ENCODE measurements around the gene STAG2. TPM values are rescaled to one million over a fixed set of nuclear protein-coding genes. Genes with fewer than 3 reads are reported as not detected.

STAG2 gene
- total and polyA plus RNA-seq, 8 donors, result 11.1 to 175 (median 26.1) TPM

DNA sequence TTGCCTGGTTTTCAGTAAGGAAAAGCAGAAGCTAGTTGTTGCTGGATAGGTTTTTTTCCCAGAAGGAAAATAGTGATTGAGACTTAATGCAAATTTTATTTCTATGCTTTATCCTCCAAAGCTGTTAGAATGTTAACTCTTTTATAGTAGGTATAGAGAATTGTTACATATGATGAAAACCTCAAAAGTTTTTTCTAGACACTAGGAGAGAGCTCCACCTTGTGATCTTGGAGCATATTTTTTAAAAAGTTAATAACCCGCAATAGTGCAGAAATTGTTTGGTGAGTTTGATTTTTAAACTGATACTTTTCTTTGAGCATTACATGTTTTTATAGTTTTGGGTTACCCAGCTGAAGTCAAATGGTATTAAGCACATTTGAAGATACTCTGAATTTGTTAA, 56.5 kb downstream of the STAG2 start:
- TF ChIP-seq EP300 (IDR thresholded peaks at IDR 0.05), result no peak
- TF ChIP-seq POLR2A (IDR thresholded peaks at IDR 0.05), result no peak
- TF ChIP-seq, protein P1, sequence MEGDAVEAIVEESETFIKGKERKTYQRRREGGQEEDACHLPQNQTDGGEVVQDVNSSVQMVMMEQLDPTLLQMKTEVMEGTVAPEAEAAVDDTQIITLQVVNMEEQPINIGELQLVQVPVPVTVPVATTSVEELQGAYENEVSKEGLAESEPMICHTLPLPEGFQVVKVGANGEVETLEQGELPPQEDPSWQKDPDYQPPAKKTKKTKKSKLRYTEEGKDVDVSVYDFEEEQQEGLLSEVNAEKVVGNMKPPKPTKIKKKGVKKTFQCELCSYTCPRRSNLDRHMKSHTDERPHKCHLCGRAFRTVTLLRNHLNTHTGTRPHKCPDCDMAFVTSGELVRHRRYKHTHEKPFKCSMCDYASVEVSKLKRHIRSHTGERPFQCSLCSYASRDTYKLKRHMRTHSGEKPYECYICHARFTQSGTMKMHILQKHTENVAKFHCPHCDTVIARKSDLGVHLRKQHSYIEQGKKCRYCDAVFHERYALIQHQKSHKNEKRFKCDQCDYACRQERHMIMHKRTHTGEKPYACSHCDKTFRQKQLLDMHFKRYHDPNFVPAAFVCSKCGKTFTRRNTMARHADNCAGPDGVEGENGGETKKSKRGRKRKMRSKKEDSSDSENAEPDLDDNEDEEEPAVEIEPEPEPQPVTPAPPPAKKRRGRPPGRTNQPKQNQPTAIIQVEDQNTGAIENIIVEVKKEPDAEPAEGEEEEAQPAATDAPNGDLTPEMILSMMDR (IDR thresholded peaks at IDR 0.05), result no peak
- TF ChIP-seq POLR2AphosphoS5 (IDR thresholded peaks at IDR 0.05), result no peak
- Histone ChIP-seq H3K9me3 (no peaks in the 10 kb centered on the region), H3K36me3 (no peaks in the 10 kb centered on the region), H3K4me1 (peaks cover 0 to 12% (median 2%) of the 10 kb centered on the region in 4 donors), H3K27ac (no peak overlapping the region), H3K27me3 (no peaks in the 10 kb centered on the region), H3K4me3 (no peak overlapping the region)
- intact Hi-C loops (cut with DNase I; ENCODE audit: low total_unique reads), result no loop called here
- peak in 1 of 2 donors; percentile 4 for DNase-seq
- 15 to 76% (median 53%) methylated on average over 1 of the region's 1 CpG for WGBS, 5 donors

DNA sequence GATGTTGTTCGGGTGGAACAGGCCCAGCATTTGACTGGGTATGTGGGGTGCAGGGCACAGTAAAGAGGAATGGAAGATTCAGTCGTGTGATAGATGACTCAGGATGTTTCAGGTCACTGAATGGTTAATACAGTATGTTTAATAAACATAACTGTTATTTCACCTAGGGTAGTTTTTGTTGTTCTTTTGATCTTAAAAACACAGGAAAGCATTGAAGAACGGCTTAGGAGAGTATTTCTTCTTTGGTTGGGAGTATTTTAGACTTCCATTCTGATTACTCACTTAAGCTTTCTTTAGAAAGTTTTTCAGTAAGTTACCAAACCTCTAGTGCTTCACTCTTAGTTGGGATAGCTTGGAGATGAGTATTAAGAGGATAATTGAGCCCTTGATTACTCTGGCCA, 62.3 kb downstream of the STAG2 start:
- intact Hi-C loops (cut with DNase I; ENCODE audit: low total_unique reads), result no loop called here
- Histone ChIP-seq H3K27me3 (no peaks in the 10 kb centered on the region), H3K4me1 (peaks cover 0 to 12% (median 2%) of the 10 kb centered on the region in 4 donors), H3K27ac (no peak overlapping the region), H3K9me3 (no peaks in the 10 kb centered on the region), H3K4me3 (no peak overlapping the region), H3K36me3 (peaks cover 0 to 9% (median 7%) of the 10 kb centered on the region in 4 donors)
- 40 to 65% (median 56%) methylated on average over 3 of the region's 3 CpGs for WGBS, 5 donors
- TF ChIP-seq POLR2AphosphoS5 (IDR thresholded peaks at IDR 0.05) (no peak), EP300 (IDR thresholded peaks at IDR 0.05) (no peak), POLR2A (IDR thresholded peaks at IDR 0.05) (no peak)
- TF ChIP-seq, protein P1 (IDR thresholded peaks at IDR 0.05), result no peak
- DNase-seq, result no peak

DNA sequence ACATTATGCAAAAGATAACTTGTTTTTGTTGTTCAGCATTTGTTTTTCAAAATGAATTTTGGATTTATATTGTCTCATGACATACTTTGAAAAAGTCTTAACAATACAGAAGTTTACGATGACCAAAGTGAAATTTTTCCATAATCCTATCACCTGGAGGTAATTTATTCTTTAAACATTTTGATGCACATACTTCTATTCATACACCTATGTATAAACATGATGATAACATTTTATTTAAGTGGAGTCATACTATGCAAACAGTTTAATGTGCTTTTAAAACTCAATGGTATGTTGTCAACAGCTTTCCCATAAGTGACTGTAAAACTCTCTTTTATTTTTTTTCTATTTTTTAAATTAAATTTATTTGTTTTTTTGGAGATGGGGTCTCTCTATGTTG, 65.0 kb downstream of the STAG2 start:
- Histone ChIP-seq H3K27me3 (no peaks in the 10 kb centered on the region), H3K36me3 (peaks cover 0 to 19% (median 7%) of the 10 kb centered on the region in 4 donors), H3K4me1 (peaks cover 0 to 3% (median under 1%) of the 10 kb centered on the region in 4 donors), H3K9me3 (no peaks in the 10 kb centered on the region), H3K27ac (no peak overlapping the region), H3K4me3 (no peak overlapping the region)
- no peak for DNase-seq
- TF ChIP-seq POLR2A (IDR thresholded peaks at IDR 0.05), result no peak
- TF ChIP-seq POLR2AphosphoS5 (IDR thresholded peaks at IDR 0.05), result no peak
- TF ChIP-seq EP300 (IDR thresholded peaks at IDR 0.05), result no peak
- intact Hi-C loops (cut with DNase I; ENCODE audit: low total_unique reads), result no loop called here
- WGBS, 5 donors, result 83 to 94% (median 88%) methylated on average over 1 of the region's 1 CpG

DNA sequence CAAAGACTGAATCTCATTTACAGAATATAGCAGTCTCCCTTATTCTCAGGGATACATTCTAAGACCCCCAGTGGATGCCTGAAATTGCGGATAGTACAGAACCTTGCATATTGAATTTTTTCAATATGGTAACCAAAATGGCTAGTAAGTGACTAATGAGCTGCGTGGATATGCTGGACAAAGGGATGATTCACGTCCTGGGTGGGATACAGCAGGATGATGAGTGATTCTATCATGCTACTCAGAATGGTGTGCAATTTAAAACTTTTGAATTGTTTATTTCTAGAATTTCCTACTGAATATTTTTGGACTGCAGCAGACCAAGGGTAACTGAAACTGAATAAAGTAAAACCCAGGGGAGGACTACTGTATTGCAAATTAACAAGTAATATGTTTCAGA, 66.7 kb downstream of the STAG2 start:
- Histone ChIP-seq H3K9me3 (no peaks in the 10 kb centered on the region), H3K27me3 (no peaks in the 10 kb centered on the region), H3K36me3 (peaks cover 0 to 27% (median 12%) of the 10 kb centered on the region in 4 donors), H3K4me3 (no peak overlapping the region), H3K4me1 (no peaks in the 10 kb centered on the region), H3K27ac (no peak overlapping the region)
- no peak for TF ChIP-seq POLR2A (IDR thresholded peaks at IDR 0.05)
- TF ChIP-seq POLR2AphosphoS5 (IDR thresholded peaks at IDR 0.05), result no peak
- TF ChIP-seq EP300 (IDR thresholded peaks at IDR 0.05), result no peak
- TF ChIP-seq, protein P1 (IDR thresholded peaks at IDR 0.05), result no peak
- intact Hi-C loops (cut with DNase I; ENCODE audit: low total_unique reads), result no loop called here
- WGBS, 5 donors, result 70 to 95% (median 87%) methylated on average over 3 of the region's 3 CpGs
- DNase-seq, result no peak

DNA sequence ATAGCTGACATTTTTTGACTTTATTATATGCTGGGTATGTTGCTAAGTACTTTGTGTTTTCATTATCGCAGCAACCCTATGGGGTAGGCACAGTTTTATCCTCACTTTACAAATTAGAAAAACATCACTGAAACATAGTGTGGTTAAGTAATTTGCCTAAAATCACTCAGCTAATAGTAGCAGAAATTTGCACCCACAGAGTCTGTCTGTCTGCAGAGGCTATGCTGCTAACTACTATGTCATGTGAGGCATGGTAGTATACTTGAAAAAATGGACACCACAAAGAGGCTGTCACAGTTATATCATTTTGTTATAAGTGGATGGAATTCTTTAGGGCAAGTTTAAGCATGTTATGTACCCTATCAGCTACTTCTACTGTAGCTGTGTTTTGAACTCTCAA, 69.0 kb downstream of the STAG2 start:
- Histone ChIP-seq H3K36me3 (peaks cover 0 to 32% (median 15%) of the 10 kb centered on the region in 4 donors), H3K27ac (no peak overlapping the region), H3K27me3 (no peaks in the 10 kb centered on the region), H3K9me3 (no peaks in the 10 kb centered on the region), H3K4me3 (no peak overlapping the region), H3K4me1 (no peaks in the 10 kb centered on the region)
- TF ChIP-seq POLR2AphosphoS5 (IDR thresholded peaks at IDR 0.05) (no peak), POLR2A (IDR thresholded peaks at IDR 0.05) (no peak), EP300 (IDR thresholded peaks at IDR 0.05) (no peak)
- TF ChIP-seq, protein P1 (IDR thresholded peaks at IDR 0.05), result no peak
- no peak for DNase-seq
- WGBS, 5 donors, result 85 to 96% (median 89%) methylated on average over 1 of the region's 1 CpG
- intact Hi-C loops (cut with DNase I; ENCODE audit: low total_unique reads), result no loop called here

All from stomach (tissue), 9 donors.